GM04504 (cell line): ENCODE measurements around the gene ADIPOR2.
A peak's percentile ranks its signal among the peaks of the same experiment; 100 is the strongest.

ENCODE experiments used
- DNase-seq: peaks from one replicate; pipeline ENCODE4 v3.0.0-alpha.2; 2012; ENCODE audit warnings: low read depth

ADIPOR2 gene

DNA sequence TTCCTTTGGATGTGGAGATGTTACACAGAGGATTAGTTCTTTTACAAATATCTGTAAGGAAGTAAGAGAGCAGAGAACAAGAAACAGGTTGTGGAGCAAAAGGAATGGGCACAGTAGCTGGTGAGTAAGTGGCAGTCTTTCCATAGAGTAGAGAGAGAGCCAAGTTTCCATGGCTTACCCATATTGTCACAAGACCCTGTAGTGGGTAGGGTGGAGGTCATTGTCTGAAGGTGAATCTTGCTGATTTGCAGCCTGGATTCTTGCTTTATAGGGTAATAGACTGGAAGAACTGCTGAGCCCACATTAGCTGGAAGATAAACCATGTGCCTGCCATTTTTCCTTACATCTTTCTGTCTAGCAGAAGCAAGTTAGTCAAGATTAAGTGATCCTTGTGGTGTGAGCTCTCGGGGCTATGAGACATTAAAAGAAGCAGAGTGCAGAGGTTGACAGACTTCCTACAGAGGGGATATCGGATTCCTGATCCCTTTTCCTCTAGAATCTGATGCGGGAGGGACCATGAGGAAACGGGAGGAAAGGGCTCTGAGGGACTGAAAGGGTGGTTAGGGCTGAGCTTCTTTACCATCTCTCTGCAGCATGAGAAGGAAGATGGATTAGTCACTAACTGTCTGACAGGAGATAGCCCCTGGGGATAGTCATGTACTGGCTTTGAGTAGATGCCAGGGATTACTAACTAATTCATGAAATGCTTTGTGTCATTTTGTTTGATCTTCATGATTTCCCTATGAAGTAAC lies 85.5 kb downstream of the ADIPOR2 start:
- peak; percentile 64 for DNase-seq

DNA sequence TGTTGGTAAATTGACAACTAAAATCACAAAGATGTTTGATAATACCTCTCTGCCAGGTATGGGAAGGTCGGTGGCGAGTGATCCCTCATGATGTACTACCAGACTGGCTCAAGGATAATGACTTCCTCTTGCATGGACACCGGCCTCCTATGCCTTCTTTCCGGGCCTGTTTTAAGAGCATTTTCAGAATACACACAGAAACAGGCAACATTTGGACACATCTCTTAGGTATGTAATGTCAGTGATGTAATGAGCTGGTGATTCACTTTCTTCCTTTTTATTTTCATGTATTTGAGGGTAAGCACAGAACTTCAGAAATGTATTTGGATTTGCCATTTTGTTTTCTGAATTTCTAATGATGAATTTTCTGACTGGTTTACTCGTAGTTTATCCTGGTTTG lies 86.9 kb downstream of the ADIPOR2 start:
- peak; percentile 53 for DNase-seq

DNA sequence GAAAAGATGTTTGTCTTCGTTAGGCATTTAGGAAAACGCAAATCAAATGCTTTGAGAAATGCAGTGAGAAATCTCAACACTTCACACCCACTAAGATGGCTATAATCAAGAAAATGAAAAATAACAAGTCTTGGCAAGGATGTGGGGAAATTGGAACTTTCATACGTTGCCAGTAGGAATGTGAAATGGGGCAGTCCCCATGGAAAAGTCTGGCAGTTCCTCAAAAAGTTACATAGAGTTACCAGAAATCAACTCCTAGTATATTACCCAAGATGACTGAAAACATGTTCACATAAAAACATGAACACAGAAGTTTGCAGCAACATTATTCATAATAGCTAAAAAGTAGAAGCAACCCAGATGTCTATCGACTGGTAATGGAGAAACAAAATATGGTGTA lies 88.0 kb downstream of the ADIPOR2 start:
- DNase-seq, result no peak

DNA sequence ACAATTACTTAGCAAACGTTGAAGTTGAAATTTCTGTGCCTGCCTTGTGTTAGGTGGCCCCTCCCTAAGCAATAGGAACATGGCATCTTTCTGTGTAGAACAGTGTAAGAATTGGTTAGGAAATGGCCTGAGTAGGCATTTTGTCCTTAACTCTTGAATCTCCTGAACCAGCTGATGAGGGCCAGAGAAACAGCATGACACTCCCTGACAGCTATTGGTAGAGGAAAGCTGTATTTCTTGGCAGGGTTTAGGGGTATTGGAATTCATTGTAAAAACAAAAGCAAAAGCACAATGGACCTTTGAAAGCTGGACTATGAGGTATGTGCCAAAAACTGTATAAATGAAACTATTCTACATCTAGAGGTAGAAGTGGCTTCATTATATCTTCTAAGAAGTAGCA lies 88.9 kb downstream of the ADIPOR2 start:
- no peak for DNase-seq

DNA sequence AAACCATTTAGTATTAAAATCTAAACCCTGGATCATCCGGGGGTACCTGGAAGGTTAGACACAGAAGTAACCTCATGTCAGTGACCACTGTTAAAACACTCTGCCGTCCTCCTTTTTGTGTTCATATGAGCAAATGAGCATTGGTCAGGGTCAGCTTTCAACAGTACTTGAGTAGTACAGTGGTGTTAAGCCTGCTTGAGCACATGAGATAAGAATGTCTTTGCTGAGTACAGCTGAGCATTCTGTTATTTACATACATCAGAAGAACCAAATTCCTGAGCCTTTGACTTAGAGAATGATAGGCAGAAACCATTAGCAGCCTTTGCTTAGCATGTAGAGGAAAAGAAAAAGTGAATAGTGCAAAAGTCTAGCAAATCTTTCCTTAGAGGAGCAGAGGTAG lies 90.9 kb downstream of the ADIPOR2 start:
- DNase-seq, result no peak

DNA sequence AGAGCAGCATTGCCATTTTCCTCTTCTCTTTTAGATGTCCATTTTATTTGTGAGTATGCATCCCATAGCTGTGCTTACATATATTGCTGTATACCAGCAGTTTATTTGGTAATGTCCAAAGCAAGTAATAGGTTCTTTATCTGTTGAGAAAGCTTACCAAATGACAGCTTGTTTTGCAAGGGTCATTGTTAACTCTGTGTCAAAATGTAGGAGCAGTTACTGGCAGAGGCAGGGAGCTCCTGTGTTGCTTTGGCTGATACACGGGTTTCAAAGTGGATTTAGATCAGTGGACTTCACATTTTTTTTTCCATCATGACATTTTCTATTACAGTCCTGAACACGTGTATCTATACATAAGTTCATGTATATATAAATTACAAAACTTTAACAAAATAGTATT lies 91.3 kb downstream of the ADIPOR2 start:
- DNase-seq, result no peak

DNA sequence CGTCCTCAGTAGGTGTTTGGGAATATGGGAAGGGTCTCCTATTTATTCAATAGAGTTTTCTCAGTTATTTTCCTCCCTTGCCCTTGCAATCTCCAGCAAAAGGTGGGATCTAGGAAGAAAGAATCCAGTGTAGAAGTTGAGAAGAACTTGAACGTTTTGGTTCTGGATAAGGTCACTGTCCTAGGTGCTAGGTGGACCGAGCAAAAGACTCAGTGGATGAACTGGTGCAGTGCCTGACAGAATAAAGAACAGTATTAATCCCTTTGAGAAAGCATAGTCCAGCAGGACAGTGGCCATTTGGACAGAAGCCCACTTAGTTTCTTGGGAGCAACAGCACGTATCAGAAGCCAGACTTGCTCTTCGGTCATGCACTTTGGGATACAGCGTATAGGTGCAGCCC lies 96.8 kb downstream of the ADIPOR2 start:
- no peak for DNase-seq

DNA sequence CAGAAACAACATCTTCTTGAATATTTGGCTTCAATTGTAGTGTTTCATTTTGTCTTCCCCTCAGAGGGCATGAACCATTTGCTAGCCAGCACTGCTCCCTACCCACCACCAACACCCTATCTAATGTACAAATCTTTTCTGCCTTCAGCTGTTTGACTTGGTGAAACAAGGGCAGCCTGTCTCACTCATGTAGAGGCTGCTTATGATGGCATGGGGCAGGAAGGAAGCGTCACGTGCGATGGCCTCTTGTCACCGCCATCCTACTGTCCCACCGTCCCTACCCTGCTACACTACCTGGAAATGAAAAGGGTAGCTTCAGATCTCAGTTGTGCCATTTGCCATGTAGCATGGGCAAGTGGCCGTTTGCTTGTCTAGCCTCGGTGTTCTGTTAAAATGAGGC lies 99.6 kb downstream of the ADIPOR2 start:
- no peak for DNase-seq

DNA sequence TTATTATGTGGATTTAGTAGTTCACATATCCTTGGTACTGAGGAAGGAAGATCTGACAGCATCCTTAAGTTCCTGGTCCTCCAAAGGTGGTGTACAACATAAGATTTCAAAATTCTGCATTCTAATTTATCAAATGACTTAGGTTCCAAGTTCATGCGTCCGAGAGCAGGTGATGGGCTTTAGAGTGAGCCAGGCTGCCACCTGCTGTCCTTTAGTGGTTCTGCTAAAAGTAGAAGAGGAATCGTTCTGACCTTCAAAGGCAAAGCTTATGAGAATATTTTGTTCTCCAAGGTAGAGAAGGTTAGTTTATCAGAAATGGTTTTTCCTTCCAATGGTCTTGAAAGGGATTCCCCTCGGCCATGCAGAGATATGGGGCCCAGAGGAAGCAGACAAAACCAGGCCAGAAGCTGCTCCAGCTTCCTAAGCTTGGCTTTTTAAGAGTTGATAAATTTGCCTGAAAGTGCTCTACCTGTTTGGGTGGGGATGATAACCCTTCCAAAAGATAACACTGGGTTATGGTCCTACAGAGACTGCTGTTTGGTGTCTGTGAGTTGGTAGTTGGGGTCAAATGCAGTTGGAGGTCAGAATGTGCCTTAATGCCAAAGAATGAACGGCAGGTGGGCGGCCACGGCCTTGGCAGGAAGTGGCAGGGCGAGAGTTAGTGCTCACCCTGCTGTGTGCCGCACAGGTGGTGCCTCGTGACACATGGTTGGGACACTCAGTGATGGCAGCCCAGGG lies 100.4 kb downstream of the ADIPOR2 start:
- peak; percentile 38 for DNase-seq

DNA sequence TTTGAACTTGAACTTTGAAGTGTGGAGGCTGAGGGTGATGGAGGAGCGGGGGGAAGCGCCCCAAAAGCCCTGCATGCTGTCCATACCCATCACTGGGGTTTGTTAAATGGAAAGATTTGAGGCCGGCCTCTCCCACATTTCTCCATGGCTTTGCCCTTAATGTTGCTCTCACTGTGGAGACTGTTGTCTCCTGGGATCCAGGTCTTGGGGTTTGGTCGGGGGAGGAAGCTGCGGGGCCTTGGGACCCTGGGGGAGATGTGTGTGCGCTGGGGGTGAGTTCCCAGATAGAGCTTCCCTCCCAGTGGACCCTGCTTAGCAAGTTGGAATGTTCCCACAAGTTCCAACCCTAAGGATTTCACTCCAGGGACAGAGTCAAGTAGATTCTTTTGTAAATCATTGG lies 101.5 kb downstream of the ADIPOR2 start:
- DNase-seq, result no peak

DNA sequence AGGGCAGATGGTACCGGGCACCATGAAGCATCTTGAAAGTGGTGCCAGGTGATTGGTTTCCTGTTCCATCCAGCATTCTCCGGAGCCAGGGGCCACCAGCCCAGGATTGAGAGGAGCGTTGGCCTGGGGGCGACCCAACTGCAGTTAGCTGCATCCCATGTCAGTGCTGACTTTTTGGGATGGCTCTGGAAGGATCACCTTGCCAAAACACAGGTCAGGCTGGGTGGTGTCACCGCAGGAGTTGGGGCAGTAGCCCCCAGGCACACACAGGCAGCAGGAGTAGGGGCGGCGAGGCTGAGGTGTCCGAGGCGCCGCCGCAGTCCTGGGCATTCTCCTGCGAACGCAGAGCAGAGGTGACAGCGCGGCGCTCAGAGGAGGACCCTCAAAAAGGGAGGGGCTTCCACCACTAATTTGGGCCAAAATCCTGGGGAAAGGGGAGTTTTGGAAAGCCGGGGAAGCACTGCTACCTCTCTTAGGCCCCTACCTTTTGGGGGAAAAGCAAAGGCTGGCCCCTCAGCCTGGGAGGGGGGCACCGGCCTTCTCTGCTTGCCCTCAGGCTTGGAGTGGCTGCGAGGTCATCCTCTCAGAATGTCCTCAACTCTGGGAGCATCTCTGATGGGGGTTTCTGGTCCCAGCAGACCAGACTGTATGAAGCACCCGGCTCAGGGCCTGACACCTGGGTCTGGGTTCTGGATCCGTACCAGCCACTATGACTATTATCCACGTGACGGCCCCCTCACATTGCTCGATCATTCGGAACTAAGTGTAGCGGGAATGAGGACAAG lies 102.7 kb downstream of the ADIPOR2 start:
- DNase-seq, result no peak

DNA sequence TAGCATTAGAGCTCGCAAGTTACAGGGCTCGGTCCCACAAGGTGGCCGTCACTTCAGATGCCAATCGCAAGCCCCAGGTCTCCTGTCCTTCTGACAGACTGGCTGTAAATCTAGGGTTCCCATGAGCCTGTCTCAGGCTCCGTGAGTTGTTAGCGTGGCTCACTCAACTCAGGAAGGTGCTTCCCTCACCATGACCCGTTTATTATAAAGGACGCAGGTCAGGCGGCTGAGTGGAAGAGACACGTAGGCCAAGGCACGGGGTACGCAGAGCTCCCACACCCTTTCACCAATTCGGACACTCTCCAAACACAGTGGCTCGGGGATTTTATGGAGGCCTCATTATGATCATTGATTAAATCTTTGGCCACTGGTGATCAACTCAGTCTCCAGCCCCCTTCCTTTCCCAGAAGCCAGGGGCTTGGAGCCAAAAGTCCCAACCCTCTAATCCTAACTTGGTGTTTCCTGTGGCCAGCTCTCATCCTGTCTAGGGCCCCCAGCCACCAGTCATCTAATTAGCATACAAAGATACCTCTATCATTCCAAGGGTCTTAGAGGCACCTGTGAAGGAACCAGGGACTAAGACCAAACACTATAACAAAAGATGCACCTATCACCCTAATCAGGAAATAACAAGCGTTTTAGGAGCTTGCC lies 103.7 kb downstream of the ADIPOR2 start:
- no peak for DNase-seq

DNA sequence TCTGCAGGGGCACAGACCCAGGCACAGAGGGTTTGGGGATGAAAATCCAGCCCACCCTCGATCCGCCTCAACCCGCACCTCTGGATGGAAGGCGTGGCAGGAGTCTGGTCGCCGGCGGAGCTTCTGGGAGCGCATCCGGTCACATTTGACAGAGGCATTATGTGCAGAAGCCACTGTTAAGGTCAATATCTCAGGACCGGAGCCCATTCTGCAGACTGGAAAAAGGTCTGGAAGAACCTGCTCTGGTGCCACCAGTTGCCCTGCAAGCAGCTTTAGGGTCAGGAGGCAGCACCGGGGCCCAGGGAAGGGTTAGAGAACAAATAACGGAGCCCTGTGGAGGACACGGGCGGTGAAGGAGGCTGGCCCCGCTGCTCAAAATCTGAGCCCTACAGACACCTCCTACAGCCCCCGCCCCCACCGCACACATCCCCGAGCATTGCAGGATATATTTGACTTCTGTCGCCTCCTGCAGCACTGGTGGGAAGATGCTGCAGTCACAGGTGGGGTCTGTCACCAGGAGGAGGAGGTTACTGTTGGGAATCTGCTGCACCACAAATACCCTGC lies 104.4 kb downstream of the ADIPOR2 start:
- DNase-seq, result no peak

DNA sequence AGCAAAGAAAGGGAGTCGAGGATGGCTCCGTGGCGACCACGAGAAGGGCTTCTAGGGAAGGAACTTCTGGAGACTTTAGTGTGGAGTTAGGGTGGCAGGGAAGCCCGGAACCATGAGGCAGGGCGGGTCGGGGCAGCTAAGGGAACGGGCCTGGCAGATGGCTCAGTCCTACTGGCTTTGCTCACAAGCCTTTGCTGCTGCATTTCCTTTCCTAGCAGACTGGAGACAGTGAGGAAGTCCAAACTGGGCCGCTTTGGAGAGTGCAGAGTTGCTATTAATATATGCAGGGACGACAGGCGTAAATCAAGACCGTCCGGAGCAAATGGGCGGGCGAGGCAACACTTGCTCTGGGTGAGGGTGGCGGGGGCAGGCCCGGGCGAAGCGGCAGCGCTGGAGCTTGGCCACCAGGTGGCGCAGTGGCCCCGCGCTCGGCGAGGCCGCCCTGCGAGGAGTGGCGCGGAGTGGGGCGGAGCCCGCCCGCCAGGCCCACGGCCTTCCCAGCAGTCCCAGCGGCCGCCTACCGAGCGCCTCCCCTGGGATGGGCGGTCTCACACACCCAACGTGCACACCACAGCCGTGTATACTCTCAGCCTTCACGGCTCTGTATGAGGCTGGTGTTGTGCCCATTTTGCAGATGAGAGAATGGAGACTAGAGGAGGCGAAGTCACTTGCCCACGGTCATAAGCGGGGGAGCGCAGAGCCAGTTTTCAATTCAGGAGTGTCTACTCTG lies 105.1 kb downstream of the ADIPOR2 start:
- peak; percentile 78 for DNase-seq

DNA sequence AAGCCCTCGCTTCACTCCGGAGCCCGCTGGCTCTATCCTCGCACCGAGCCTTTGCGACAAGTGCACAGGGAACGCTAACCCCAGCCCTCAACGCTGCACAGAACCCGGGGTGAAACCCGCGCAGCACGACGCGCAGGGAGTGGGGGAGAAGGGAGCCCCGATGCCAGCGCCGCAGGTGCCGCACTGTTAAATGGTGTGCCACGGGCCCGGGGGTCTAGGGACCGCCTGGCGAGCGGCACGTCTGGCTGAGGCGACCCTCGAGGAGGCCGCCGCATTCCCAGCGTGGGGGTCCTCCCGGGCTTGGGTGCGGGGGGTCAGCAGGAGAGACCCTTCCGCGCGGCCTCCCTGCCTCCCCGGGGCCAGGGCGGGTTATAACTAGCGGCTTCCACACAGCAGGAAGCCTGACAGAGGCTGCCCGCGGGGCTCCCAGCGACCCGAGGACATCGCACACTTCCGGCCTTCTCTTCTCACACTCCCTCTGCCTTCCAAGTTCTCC lies 105.7 kb downstream of the ADIPOR2 start:
- no peak for DNase-seq

DNA sequence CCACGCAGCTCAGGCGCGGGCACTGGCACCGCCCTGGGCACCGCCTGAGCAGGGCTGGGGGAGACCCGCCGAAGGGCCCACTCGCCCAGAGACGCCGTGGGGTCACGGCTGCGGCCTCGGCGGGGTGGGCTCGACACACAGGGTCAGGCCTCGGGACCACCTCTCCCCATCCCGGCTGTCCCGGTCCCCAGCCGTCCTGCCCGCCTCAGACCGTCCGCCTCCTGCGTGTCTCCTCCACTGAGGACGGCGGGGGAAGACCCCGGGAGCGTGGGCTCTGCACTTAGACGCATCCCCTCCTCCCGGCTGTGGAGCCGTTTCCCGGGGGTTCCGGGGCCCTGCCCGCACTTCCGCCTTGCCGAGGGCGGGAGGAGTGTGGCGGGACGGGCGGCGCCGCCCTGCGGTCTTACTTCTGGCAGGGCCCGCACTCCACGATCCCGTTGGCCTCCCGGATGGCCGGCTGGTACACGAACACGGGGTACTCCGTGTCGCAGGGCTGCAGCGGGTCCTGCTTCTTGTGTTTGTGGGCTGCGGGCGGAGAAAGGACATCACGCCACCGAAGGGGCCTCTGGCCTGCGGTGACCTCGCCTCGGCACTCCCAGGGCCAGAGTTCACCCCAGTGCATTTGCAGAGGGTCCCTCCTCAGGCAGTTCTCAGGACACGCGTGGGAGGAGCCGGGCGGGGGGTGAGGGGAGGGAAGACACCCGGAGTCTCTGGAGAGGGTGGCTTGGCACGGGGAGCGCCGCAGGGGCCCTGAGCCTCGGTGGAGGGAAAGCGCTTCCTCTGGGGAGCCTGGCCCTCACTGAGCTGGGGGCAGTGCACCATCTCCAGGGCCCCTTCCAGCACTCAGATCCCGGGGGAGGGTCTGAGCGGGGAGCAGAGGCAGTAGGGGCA lies 106.4 kb downstream of the ADIPOR2 start:
- no peak for DNase-seq

DNA sequence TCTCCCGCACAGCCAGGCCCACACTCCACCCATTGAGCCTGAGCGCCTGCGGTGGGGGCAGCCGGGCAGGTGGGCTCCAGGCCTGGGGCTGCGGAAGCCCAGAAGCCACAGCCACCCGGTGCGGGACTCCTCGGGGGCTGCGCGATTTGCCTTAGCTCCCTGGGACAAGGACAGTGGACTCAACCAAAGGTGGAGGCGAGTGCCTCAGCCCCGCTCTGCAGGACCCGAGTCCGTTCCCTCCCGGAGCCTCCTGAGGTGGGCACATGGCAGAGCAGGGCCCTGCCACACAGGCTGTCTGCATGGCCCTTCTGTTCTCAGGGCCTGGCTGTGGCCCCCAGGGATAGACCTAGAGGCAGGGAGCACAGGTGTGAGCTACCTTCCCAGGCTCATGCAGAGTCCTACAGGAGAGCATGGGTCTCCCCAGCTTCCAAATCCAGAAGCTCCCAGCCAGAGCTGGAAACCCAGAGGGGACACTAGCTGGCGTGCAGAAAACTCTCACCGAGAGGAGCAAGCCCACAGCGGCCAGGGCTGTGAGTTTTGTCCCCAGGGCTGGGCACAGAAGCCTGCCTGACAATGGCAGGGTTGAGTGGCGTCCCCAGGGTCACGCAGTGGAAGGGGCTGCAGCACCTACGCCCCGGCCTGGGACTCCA lies 107.2 kb downstream of the ADIPOR2 start:
- DNase-seq, result no peak

DNA sequence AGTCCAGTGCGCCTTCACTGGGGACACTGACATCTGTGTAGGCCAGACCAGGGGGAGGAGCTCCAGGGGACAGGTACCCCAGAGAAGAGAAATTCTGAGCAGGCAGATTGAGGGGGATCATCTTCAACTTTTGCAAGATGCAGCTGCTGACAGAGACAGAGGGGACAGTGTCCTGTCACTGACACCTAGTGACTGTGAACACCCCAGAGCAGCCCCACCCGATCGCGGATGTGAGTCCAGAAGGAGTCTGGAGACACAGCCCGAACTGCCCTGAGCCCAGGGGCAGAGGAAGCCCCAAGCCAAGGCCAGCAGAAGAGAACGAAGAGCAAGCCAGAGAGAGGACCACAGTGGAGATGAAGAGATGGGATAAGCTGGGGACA lies 107.8 kb downstream of the ADIPOR2 start:
- no peak for DNase-seq

DNA sequence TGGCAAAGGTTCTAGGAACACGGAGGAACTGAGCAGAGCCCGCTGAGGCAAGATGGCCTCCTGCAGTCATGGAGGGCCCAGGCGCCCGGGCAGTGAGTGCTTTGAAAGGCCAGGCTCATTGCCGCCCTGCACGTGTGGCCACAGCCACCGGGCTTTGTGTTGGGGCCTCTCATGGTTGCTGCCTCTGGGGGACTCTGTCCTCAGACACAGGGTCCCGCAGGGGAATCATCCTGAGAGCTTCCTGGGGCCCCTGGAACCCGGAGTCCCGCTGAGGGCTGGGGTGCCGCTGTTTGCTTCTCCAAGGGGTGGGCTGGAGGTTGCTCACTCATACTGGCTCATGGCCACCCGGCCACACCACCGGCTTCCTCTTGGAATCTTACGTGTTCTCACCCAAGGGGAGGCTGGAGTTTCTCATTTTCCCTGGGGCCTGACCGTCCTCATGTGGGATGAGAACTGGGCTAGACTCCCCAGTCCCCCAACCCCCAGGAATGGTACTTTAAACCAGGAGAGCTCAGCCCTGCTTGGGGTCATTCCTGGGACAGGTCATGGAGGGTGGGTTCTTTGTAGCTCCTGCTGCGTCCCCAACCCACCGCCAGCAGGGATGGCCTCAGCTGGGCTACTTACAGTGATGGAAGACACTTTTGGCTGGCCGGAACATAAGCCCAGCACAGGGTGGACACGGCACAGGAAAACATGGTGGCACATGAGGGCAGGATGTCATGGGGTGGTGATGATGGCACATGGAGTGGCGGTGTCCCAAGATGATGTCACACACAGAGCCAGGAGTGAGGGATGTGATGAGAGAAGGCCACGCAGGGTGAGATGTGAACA lies 108.4 kb downstream of the ADIPOR2 start:
- no peak for DNase-seq
